Hematopoietic multipotent progenitor cell treated with erythropoietin and hydrocortisone succinate and interleukin-3 and kit ligand, for 8 days (in vitro differentiated cells): ENCODE data around the gene BDKRB2.

Source experiments
- DNase-seq: peaks from one replicate; pipeline ENCODE4 v3.0.0-alpha.2; 2015

Gene BDKRB2

GRCh38 chr14:96201157-96201556, 3.5 kb upstream of the BDKRB2 start:
- no peak for DNase-seq

- DNase-seq, result no peak
Measured at GRCh38 chr14:96201965-96202364, 2.7 kb upstream of the BDKRB2 start.

GRCh38 chr14:96202441-96203094, 2.1 kb upstream of the BDKRB2 start:
- DNase-seq, result no peak

- no peak for DNase-seq
Measured at GRCh38 chr14:96203116-96203515, 1.5 kb upstream of the BDKRB2 start.

GRCh38 chr14:96203635-96204034, 1.0 kb upstream of the BDKRB2 start:
- no peak for DNase-seq

- no peak for DNase-seq
Measured at GRCh38 chr14:96205059-96205977, 679 bp downstream of the BDKRB2 start.

- DNase-seq, result no peak
Measured at GRCh38 chr14:96205978-96206360, 1.3 kb downstream of the BDKRB2 start.

- no peak for DNase-seq
Measured at GRCh38 chr14:96206461-96206860, 1.8 kb downstream of the BDKRB2 start.

GRCh38 chr14:96207686-96208085, 3.0 kb downstream of the BDKRB2 start:
- no peak for DNase-seq

GRCh38 chr14:96208739-96209138, 4.1 kb downstream of the BDKRB2 start:
- DNase-seq, result no peak

GRCh38 chr14:96212140-96212539, 7.5 kb downstream of the BDKRB2 start:
- no peak for DNase-seq

- DNase-seq, result no peak
Measured at GRCh38 chr14:96212896-96213295, 8.3 kb downstream of the BDKRB2 start.

GRCh38 chr14:96213871-96214465, 9.3 kb downstream of the BDKRB2 start:
- no peak for DNase-seq

- DNase-seq, result no peak
Measured at GRCh38 chr14:96214793-96215192, 10.2 kb downstream of the BDKRB2 start.

- DNase-seq, result no peak
Measured at GRCh38 chr14:96215452-96216244, 11.0 kb downstream of the BDKRB2 start.

GRCh38 chr14:96216627-96217026, 12.0 kb downstream of the BDKRB2 start:
- no peak for DNase-seq

- no peak for DNase-seq
Measured at GRCh38 chr14:96217376-96217913, 12.8 kb downstream of the BDKRB2 start.

GRCh38 chr14:96221109-96221650, 16.5 kb downstream of the BDKRB2 start:
- DNase-seq, result no peak

GRCh38 chr14:96221841-96222240, 17.2 kb downstream of the BDKRB2 start:
- DNase-seq, result no peak

- no peak for DNase-seq
Measured at GRCh38 chr14:96224480-96225096, 19.9 kb downstream of the BDKRB2 start.

GRCh38 chr14:96225213-96225612, 20.6 kb downstream of the BDKRB2 start:
- DNase-seq, result no peak

- DNase-seq, result no peak
Measured at GRCh38 chr14:96225745-96226151, 21.1 kb downstream of the BDKRB2 start.
